GM19467 (cell line): ENCODE results near the gene LRIT2.
A peak's percentile ranks its signal among the peaks of the same experiment; 100 is the strongest.

Experiments
- ATAC-seq: cut with Tn5 transposase; IDR thresholded peaks from one replicate; pipeline ENCODE4 v1.9.1; 2021; ENCODE audit warnings: mild to moderate bottlenecking, moderate library complexity; ENCODE audit not compliant: unreplicated experiment

LRIT2 gene

GRCh38 chr10:84225427-84226173 is at the start of gene LRIT2:
Gene LRIT2, minus strand, starts transcription at chr10:84225544. Its CDS starts 24 bp downstream, at chr10:84225520.
- ATAC-seq: no peak

GRCh38 chr10:84270708-84271107 is 45.4 kb upstream of the LRIT2 start:
- no peak for ATAC-seq

- ATAC-seq: no peak
Observed at GRCh38 chr10:84269773-84270172, 44.4 kb upstream of the LRIT2 start.

GRCh38 chr10:84269162-84269561 is 43.8 kb upstream of the LRIT2 start:
- ATAC-seq: no peak

- ATAC-seq: no peak
Observed at GRCh38 chr10:84267503-84268126, 42.3 kb upstream of the LRIT2 start.

- no peak for ATAC-seq
Observed at GRCh38 chr10:84265418-84265817, 40.1 kb upstream of the LRIT2 start.

GRCh38 chr10:84264611-84265141 is 39.3 kb upstream of the LRIT2 start:
- ATAC-seq: peak; percentile 94

- no peak for ATAC-seq
Observed at GRCh38 chr10:84263716-84264115, 38.4 kb upstream of the LRIT2 start.

GRCh38 chr10:84262190-84262956 is 37.0 kb upstream of the LRIT2 start:
- no peak for ATAC-seq

- ATAC-seq: no peak
Observed at GRCh38 chr10:84261236-84261915, 36.0 kb upstream of the LRIT2 start.

- no peak for ATAC-seq
Observed at GRCh38 chr10:84258034-84258695, 32.8 kb upstream of the LRIT2 start.

- no peak for ATAC-seq
Observed at GRCh38 chr10:84257343-84258020, 32.1 kb upstream of the LRIT2 start.

- no peak for ATAC-seq
Observed at GRCh38 chr10:84256510-84257342, 31.4 kb upstream of the LRIT2 start.

- no peak for ATAC-seq
Observed at GRCh38 chr10:84254552-84255478, 29.5 kb upstream of the LRIT2 start.

- ATAC-seq: no peak
Observed at GRCh38 chr10:84248794-84249193, 23.4 kb upstream of the LRIT2 start.

GRCh38 chr10:84247496-84247895 is 22.2 kb upstream of the LRIT2 start:
- no peak for ATAC-seq

GRCh38 chr10:84244651-84245270 is 19.4 kb upstream of the LRIT2 start, which contains the start of gene RGR:
Gene RGR, plus strand, starts transcription at chr10:84245053. Its CDS starts 38 bp downstream, at chr10:84245091.
- ATAC-seq: no peak
